ENCODE measurements around the gene FAM120A. TPM values are rescaled to one million over a fixed set of nuclear protein-coding genes. Genes with fewer than 3 reads are reported as not detected.
A peak's percentile ranks its signal among the peaks of the same experiment; 100 is the strongest.

FAM120A gene
- total and polyA plus RNA-seq, 2 of the 13 experiments (the other 11 are each of a cell fraction or from before 2014, with no cell fraction given), result 41.3 to 44.4 TPM

DNA sequence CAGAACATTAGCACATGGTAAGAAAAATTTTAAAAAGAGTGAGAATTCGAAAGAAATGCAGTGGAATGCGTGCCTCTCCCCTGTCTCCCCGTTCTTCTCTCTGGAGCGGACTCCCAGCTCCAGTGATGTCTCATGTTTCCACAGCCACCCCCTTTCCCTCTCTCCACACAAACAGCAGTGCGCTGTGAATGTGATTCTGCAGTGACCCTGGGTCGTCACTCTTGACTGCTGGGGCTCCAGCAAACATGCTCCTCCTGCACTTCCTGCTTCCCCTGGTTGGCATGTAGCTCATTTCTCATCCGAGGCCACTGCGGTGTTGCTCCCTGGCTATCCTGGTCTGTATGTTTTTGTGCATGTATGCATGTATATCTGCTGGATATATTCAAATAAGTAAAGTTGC is 138.2 kb downstream of the FAM120A start (continued):
- TF ChIP-seq RFXANK (CRISPR knock-in tag; IDR thresholded peaks at IDR 0.05) (no peak), MIER2 (CRISPR knock-in tag; IDR thresholded peaks at IDR 0.05) (no peak), KAT8 (CRISPR knock-in tag; IDR thresholded peaks at IDR 0.05) (peak; percentile 53; the same call in 1 of the 2 replicates), SP2 (CRISPR knock-in tag; IDR thresholded peaks at IDR 0.05) (no peak), ZNF17 (CRISPR knock-in tag; IDR thresholded peaks at IDR 0.05) (no peak), SIX1 (CRISPR knock-in tag; IDR thresholded peaks at IDR 0.05; ENCODE audit: borderline replicate concordance) (peak; percentile 88), TCF12 (IDR thresholded peaks at IDR 0.05) (no peak), TCF12 (CRISPR knock-in tag; IDR thresholded peaks at IDR 0.05) (no peak), ZNF431 (CRISPR knock-in tag; IDR thresholded peaks at IDR 0.05; ENCODE audit: borderline replicate concordance, low read depth) (no peak), RFXAP (CRISPR knock-in tag; IDR thresholded peaks at IDR 0.05; ENCODE audit: borderline replicate concordance) (no peak), ZNF577 (CRISPR knock-in tag; IDR thresholded peaks at IDR 0.05; ENCODE audit: borderline replicate concordance, low read depth) (no peak), FOXK2 (IDR thresholded peaks at IDR 0.05) (no peak), TBX3 (IDR thresholded peaks at IDR 0.05; ENCODE audit: borderline replicate concordance) (no peak), THAP11 (CRISPR knock-in tag; IDR thresholded peaks at IDR 0.05) (0 out of 2 replicates have a peak, but pooled peaks have one; percentile 24)
- TF ChIP-seq, protein P1, sequence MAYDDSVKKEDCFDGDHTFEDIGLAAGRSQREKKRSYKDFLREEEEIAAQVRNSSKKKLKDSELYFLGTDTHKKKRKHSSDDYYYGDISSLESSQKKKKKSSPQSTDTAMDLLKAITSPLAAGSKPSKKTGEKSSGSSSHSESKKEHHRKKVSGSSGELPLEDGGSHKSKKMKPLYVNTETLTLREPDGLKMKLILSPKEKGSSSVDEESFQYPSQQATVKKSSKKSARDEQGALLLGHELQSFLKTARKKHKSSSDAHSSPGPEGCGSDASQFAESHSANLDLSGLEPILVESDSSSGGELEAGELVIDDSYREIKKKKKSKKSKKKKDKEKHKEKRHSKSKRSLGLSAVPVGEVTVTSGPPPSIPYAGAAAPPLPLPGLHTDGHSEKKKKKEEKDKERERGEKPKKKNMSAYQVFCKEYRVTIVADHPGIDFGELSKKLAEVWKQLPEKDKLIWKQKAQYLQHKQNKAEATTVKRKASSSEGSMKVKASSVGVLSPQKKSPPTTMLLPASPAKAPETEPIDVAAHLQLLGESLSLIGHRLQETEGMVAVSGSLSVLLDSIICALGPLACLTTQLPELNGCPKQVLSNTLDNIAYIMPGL (CRISPR knock-in tag; IDR thresholded peaks at IDR 0.05; ENCODE audit: borderline replicate concordance in 1 of 2, low read depth in 1 of 2), result peak in 1 of 2 experiments; percentile 55; a peak in 1 of 4 replicates
- TF ChIP-seq, protein P2, sequence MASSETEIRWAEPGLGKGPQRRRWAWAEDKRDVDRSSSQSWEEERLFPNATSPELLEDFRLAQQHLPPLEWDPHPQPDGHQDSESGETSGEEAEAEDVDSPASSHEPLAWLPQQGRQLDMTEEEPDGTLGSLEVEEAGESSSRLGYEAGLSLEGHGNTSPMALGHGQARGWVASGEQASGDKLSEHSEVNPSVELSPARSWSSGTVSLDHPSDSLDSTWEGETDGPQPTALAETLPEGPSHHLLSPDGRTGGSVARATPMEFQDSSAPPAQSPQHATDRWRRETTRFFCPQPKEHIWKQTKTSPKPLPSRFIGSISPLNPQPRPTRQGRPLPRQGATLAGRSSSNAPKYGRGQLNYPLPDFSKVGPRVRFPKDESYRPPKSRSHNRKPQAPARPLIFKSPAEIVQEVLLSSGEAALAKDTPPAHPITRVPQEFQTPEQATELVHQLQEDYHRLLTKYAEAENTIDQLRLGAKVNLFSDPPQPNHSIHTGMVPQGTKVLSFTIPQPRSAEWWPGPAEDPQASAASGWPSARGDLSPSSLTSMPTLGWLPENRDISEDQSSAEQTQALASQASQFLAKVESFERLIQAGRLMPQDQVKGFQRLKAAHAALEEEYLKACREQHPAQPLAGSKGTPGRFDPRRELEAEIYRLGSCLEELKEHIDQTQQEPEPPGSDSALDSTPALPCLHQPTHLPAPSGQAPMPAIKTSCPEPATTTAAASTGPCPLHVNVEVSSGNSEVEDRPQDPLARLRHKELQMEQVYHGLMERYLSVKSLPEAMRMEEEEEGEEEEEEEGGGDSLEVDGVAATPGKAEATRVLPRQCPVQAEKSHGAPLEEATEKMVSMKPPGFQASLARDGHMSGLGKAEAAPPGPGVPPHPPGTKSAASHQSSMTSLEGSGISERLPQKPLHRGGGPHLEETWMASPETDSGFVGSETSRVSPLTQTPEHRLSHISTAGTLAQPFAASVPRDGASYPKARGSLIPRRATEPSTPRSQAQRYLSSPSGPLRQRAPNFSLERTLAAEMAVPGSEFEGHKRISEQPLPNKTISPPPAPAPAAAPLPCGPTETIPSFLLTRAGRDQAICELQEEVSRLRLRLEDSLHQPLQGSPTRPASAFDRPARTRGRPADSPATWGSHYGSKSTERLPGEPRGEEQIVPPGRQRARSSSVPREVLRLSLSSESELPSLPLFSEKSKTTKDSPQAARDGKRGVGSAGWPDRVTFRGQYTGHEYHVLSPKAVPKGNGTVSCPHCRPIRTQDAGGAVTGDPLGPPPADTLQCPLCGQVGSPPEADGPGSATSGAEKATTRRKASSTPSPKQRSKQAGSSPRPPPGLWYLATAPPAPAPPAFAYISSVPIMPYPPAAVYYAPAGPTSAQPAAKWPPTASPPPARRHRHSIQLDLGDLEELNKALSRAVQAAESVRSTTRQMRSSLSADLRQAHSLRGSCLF (CRISPR knock-in tag; IDR thresholded peaks at IDR 0.05; ENCODE audit: borderline replicate concordance), result no peak
- TF ChIP-seq, protein P3, sequence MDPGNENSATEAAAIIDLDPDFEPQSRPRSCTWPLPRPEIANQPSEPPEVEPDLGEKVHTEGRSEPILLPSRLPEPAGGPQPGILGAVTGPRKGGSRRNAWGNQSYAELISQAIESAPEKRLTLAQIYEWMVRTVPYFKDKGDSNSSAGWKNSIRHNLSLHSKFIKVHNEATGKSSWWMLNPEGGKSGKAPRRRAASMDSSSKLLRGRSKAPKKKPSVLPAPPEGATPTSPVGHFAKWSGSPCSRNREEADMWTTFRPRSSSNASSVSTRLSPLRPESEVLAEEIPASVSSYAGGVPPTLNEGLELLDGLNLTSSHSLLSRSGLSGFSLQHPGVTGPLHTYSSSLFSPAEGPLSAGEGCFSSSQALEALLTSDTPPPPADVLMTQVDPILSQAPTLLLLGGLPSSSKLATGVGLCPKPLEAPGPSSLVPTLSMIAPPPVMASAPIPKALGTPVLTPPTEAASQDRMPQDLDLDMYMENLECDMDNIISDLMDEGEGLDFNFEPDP (CRISPR knock-in tag; conservative IDR thresholded peaks at IDR 0.05), result no peak
- TF ChIP-seq, protein P4, sequence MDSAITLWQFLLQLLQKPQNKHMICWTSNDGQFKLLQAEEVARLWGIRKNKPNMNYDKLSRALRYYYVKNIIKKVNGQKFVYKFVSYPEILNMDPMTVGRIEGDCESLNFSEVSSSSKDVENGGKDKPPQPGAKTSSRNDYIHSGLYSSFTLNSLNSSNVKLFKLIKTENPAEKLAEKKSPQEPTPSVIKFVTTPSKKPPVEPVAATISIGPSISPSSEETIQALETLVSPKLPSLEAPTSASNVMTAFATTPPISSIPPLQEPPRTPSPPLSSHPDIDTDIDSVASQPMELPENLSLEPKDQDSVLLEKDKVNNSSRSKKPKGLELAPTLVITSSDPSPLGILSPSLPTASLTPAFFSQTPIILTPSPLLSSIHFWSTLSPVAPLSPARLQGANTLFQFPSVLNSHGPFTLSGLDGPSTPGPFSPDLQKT (CRISPR knock-in tag; IDR thresholded peaks at IDR 0.05; ENCODE audit: borderline replicate concordance), result no peak

All from HepG2 (cell line).